ENCODE data around the gene ROBO1.
"Not testable (repeated sequence)": the region's sequence is repeated elsewhere in the genome, so short reads cannot be mapped to it uniquely, and the experiment has no call there.

Gene ROBO1

DNA sequence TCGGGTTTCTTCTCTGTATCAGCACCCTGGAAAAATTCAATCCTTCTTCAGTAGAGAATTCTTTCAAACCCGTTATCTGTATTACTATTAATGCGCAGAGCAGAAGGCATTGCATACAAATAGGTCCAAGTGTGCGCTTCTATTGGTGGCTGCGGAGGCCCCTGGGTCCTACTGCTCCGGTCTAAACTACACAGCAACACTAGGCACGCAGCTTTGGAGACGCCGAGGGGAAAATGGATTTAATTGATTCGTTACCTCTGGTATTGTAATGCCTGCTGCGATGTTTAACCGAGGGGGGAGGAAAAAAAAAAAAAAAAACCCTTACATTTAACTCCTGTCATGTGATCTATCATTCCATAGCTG lies at the start of gene ROBO1:
Gene ROBO1 (minus strand): TSS at position 94 of the 363 bp plus-strand sequence.
- DNase-seq (ENCODE audit: low spot score) = no peak

- DNase-seq (ENCODE audit: low spot score) = no peak
Measured at GRCh38 chr3:79817224-79817623, 49.4 kb upstream of the ROBO1 start.

GRCh38 chr3:79815478-79815877 lies 47.7 kb upstream of the ROBO1 start:
- no peak for DNase-seq (ENCODE audit: low spot score)

- DNase-seq (ENCODE audit: low spot score) = no peak
Measured at GRCh38 chr3:79810581-79810980, 42.8 kb upstream of the ROBO1 start.

GRCh38 chr3:79810092-79810491 lies 42.3 kb upstream of the ROBO1 start:
- DNase-seq (ENCODE audit: low spot score) = no peak

- DNase-seq (ENCODE audit: low spot score) = no peak
Measured at GRCh38 chr3:79809106-79809505, 41.3 kb upstream of the ROBO1 start.

DNA sequence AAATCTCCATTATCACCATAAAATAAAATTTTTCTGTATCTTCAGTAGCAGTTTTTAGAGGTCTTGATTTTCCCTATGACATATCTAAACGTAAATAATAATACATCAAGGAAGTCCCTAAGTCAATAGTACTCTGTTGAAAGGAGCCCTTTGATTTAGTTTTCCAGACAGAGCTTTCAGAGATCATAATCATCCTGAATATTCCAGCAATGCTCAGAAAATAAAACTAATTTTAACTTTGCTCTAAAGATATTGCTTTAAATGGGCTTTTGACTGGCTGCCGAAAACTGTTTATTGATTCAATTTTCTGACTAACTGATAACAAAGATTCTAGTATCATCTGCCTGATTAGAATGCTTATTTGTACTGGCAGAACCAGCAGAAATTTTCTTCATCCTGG lies 40.7 kb upstream of the ROBO1 start:
- no peak for DNase-seq (ENCODE audit: low spot score)

GRCh38 chr3:79790177-79790576 lies 22.4 kb upstream of the ROBO1 start:
- not testable (repeated sequence) for DNase-seq (ENCODE audit: low spot score)

DNA sequence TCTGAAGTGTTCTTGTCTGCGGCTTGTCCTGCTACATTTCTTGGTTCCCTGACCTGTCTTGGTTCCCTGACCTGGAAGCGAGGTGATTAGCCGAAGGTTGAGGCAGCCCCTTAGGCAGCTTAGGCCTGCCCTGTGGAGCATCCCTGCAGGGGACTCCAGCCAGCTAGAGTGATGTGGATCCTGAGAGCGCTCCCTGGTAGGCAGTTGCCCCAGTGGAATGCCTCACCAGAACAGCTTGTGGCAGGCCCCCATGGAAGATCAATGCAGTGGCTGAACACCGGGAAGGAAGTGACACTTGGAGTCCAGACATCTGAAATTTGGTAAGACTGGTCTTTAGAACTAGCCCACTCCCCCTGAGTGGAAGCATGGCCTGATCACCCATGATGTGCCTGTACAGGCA lies 5.5 kb upstream of the ROBO1 start:
- no peak for DNase-seq (ENCODE audit: low spot score)

GRCh38 chr3:79769229-79769628 lies 1.4 kb upstream of the ROBO1 start:
- DNase-seq (ENCODE audit: low spot score) = no peak

DNA sequence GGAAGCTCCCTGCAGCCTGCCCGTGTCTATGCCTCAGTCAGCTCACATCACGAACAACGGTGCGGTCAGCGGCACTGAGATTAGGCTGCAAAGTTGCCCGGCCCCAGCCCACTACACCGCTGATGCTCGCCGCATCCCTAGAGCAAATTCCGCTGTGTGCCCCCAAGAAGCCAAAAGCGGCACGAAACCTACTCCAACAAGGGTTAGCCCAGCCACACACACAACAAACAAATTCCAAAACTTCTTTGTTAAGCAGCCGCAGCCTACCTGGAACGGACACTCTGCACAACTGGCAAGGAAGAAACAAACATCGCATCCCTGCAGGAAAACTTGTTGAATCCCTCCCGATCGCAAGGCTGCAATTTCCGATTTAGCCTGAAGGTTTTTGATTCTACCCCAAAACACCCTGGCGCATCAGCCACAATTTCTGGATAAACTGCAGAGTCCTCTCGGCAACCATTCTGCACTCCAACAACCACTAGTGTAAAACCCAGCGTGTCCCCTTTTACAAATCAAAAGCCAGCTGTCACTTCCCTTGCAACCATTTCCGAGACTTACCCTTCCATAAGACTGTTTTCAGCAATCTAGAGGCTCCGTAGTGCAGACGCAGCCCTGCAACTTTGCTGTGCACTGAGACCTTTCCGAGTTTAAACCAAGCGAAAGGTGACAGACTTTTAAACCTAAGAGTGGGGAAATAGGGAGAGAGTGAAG lies 449 bp downstream of the ROBO1 start:
- no peak for DNase-seq (ENCODE audit: low spot score)

DNA sequence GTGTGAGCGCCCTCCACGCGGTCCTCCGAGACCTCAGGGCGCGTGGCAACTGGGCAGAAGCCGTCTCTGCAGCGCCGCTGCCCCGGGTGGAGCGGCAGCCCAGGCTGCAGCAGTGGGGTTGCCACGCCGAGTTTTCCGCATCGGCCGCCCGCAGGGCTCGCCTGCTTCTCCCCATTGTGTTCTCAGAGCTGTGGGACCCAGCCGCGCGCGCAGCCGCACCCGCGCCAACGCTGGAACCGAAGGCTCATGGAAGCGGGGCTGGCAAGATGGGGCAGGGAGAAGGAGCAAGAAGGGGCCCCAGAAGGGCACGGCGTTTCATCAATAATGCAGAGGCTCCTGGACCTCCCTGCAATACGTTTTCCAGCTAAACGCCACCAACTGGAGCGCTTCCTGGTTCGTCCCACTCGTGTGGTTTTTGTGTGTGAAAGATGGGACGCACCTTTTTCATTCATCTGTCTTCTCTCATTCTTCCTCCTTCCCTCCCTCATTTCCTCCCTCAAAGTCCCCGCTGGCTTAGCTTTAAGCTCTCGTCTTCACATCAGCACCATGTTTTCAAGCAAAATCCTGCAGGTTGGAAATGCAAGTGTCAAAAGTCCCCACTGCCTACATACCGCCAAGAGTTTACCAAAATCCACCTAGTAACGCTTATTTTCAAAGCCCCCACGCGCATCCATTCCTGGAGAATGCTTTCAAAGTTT lies 1.2 kb downstream of the ROBO1 start:
- DNase-seq (ENCODE audit: low spot score) = no peak

- DNase-seq (ENCODE audit: low spot score) = no peak
Measured at GRCh38 chr3:79765911-79766310, 1.9 kb downstream of the ROBO1 start.

DNA sequence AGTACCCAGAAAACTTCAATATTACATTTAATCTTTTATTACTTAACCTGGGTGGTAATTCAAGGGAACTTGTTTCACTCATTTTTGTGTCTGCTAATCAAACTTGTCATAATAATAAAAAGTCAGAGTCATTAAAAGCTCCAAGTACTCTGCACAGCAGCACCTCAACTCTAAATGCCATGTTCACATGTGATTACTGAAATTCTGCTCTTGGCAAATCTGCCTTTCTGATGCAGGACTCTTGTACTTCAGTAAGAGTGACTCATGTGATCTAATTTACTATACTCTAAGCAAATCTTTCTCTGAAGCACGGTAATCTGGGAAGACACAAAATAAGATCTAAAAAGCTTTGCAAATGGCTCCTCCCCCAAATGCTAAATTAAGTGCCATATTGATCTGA lies 6.4 kb downstream of the ROBO1 start:
- no peak for DNase-seq (ENCODE audit: low spot score)

DNA sequence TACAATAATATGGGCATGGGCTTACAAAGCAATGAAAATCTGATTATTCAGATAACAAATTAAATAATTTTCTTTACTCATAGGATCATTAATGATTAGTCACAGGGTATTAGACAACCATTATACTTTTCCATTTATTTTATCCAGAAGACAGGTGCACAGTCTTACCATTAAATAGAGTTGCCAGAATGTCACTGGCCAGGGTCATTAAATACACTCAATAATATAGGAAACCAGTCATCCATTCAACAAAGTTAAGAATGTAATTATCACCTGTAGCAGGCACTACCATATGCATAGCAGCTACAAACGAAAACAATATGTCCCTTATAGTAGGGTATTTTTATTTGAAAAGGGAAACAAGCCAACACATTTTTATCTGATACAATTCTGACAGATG lies 16.1 kb downstream of the ROBO1 start:
- no peak for DNase-seq (ENCODE audit: low spot score)

DNA sequence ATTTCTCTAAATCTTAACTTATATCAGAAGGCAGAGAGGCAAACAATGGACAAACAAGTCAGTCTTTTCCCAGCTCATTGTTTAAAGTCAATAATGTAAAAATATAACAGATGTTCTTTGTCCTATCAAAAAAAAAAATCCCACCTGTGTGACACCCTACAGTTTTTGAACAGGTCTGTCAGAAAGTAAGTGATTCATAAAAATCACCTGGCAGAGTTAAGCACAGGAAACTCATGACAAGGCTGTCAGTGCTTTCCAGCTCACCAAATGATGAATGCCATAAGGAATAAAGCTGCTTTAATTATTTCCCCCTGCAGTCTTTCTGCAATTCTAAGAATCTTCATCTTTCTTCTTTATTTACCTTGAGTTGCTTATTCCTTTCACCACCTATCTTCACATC lies 30.3 kb downstream of the ROBO1 start:
- DNase-seq (ENCODE audit: low spot score) = no peak

DNA sequence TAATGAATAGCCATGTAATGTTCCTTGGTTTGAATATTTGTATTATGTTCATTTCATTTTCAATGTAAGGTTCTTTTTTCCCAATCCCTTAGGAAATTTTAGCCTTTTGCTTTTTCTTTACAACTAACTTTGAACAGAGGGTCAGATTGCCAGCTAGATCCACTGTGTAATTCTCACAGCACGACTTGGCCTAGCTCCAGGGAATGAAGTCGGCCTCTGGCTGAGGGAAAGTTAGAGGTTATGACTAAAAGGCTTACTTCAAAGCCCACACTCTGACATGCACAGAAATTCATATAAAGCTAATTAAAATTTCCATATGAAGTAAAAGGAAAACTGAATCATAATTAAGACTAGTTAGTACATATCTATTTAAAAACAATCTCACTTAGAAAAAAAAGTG lies 38.7 kb downstream of the ROBO1 start:
- no peak for DNase-seq (ENCODE audit: low spot score)

- DNase-seq (ENCODE audit: low spot score) = no peak
Measured at GRCh38 chr3:79726786-79727185, 41.0 kb downstream of the ROBO1 start.

- DNase-seq (ENCODE audit: low spot score) = no peak
Measured at GRCh38 chr3:79724206-79724605, 43.6 kb downstream of the ROBO1 start.

- DNase-seq (ENCODE audit: low spot score) = no peak
Measured at GRCh38 chr3:79690072-79690471, 77.7 kb downstream of the ROBO1 start.

GRCh38 chr3:79685108-79685507 lies 82.7 kb downstream of the ROBO1 start:
- DNase-seq (ENCODE audit: low spot score) = no peak

GRCh38 chr3:79684041-79684440 lies 83.8 kb downstream of the ROBO1 start:
- no peak for DNase-seq (ENCODE audit: low spot score)

- DNase-seq (ENCODE audit: low spot score) = no peak
Measured at GRCh38 chr3:79672731-79673130, 95.1 kb downstream of the ROBO1 start.

DNA sequence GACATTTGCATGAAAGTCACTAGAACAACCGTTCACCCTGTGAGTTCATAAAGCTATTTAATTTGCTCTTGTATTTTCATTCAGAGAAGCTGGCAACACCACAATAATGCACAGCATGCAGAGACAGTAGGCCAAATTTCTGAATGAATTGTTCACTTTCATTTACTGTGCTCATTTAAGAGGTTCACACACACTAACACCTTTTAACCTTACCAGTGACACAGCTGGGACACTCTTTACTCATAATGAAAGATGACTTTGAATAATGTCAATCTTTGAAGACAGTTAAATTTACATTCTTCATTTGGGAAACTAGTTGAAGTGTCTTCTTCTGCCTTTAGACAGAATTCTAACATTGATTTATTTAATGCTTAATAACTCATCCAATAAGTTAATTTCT lies 95.7 kb downstream of the ROBO1 start:
- no peak for DNase-seq (ENCODE audit: low spot score)

Data from SW480 (cell line).